GM12874 (cell line): ENCODE data around the gene TFR2.

Source experiments
- TF ChIP-seq, protein P1 (sequence below): IDR thresholded peaks from 2 replicates; pipeline ENCODE4 v1.5.1; 2011; ENCODE audit warnings: low read depth, mild to moderate bottlenecking, control low read depth, low read length, moderate library complexity; ENCODE audit not compliant: insufficient read depth

TFR2 gene

GRCh38 chr7:100577103-100577502 lies 64.2 kb downstream of the TFR2 start:
- TF ChIP-seq, protein P1, sequence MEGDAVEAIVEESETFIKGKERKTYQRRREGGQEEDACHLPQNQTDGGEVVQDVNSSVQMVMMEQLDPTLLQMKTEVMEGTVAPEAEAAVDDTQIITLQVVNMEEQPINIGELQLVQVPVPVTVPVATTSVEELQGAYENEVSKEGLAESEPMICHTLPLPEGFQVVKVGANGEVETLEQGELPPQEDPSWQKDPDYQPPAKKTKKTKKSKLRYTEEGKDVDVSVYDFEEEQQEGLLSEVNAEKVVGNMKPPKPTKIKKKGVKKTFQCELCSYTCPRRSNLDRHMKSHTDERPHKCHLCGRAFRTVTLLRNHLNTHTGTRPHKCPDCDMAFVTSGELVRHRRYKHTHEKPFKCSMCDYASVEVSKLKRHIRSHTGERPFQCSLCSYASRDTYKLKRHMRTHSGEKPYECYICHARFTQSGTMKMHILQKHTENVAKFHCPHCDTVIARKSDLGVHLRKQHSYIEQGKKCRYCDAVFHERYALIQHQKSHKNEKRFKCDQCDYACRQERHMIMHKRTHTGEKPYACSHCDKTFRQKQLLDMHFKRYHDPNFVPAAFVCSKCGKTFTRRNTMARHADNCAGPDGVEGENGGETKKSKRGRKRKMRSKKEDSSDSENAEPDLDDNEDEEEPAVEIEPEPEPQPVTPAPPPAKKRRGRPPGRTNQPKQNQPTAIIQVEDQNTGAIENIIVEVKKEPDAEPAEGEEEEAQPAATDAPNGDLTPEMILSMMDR: no peak

DNA sequence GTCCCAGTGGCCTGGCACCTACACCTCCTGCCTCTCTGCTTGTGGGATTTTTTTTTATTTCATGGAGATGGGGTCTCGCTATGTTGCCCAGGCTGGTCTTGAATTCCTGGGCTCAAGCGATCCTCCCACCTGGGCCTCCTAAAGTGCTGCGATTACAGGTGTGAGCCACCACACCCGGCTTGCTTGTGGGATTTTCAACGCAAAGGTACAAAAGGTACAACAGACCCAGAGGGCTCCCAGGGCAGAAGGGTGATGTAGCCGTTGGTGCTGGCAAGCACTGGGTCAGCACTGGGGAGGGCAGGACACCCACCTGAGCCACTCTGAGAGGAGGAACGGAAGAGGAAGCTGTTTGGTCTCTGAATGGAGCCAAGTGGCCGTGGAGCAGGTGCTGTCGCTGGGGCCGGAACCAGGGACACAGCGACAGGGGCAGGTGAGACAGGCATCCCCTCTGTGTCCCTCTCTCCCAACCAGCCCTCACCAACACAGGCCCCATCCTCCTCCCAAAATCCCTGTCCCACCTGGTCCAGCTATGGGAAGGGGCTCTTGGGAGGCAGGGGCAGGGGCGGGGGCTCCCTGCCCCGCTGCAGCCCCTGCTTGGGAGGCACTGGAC lies 64.9 kb downstream of the TFR2 start:
- TF ChIP-seq, protein P1: no peak

- TF ChIP-seq, protein P1: no peak
These were observed 65.5 kb downstream of the TFR2 start for GRCh38 chr7:100575746-100576383.

- TF ChIP-seq, protein P1: no peak
These were observed 66.1 kb downstream of the TFR2 start for GRCh38 chr7:100575206-100575631.

- TF ChIP-seq, protein P1: no peak
These were observed 66.8 kb downstream of the TFR2 start for GRCh38 chr7:100574362-100575205.

GRCh38 chr7:100573691-100574361 lies 67.5 kb downstream of the TFR2 start, which contains the start of gene SAP25:
Gene SAP25, minus strand, starts transcription at chr7:100573900. Its CDS starts 158 bp downstream, at chr7:100573742.
- TF ChIP-seq, protein P1: no peak

- TF ChIP-seq, protein P1: no peak
These were observed 68.2 kb downstream of the TFR2 start for GRCh38 chr7:100572949-100573675.
